Stimulated activated CD8-positive, alpha-beta memory T cell treated with anti-CD3 and anti-CD28 coated beads, Interleukin-12 subunit alpha, Interleukin-12 subunit beta, amount 100 ng/mL, for 24 hours (primary cell): Measurements from ENCODE around the gene JAZF1.

ENCODE experiments used
- DNase-seq: peaks from one replicate; pipeline ENCODE4 v3.0.0-alpha.2; 2020; ENCODE audit errors: extremely low read depth

The JAZF1 gene

GRCh38 chr7:27969346-27969745, 211.2 kb downstream of the JAZF1 start:
- DNase-seq, result no peak

GRCh38 chr7:27967639-27968038, 213.0 kb downstream of the JAZF1 start:
- no peak for DNase-seq

DNA sequence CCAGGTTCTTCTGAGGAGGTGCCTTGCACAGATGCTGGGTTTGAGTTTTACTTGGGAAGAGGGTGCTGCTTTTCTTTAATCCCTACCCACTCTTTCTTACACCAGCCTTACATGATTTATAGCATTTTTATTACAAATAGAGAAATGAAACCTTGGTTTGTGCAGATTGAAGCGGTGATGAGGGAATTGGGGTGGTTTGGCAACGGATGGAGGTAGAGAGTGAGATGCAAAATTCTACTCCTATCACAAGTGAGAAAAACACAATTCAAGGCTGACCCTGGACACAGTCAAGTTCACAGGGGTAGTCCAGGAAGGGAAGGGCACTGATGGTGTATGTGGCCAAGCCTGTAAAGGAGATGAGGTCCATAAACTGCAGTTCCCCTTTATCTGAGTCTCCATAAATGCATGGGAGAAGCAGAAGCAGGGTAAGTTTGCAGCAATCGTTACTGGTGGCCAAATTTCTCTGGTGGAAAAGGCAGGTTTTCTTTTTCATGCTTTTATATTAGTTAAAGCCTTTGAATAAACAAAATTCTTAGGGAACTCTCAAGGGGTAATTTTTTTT, 214.3 kb downstream of the JAZF1 start:
- no peak for DNase-seq

GRCh38 chr7:27965650-27966049, 214.9 kb downstream of the JAZF1 start:
- DNase-seq, result no peak

DNA sequence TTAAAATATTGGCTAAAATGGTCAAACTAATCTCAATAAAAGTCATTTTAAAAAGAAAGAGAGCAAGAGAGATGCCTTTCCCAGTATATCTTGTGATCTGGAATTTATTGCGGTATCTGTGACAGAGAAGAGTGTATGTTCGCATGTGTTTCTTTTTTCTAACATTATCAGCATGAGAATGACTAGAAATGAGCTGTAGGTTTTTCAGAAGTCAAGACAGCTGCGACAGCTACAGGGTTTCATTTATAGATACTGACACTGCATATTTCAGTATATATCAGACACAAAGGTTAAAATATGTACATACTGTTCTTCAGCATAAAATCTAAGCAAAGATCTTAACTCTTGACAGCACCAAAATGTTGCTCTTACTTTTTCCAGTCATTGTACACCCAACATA, 215.8 kb downstream of the JAZF1 start:
- DNase-seq, result no peak

GRCh38 chr7:27963056-27963455, 217.5 kb downstream of the JAZF1 start:
- DNase-seq, result no peak

DNA sequence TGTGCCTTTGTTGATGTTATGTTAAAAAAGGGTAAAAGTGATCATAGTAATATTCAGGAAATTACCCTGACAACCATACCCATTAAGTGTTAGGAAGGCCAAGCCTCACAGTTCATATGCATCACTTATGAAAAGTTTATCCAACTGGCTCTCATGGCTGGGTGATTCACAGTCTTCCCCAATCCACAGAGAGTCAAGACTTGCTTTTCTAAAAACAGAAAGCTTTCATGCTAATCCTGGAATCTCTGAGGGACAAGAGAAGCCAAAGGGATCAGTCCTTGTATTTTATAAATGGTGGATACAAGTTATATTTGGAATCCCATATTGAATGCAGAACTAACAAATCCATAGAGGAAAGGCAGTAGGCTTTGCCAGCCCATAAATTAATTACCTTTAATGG, 218.3 kb downstream of the JAZF1 start:
- DNase-seq, result no peak

DNA sequence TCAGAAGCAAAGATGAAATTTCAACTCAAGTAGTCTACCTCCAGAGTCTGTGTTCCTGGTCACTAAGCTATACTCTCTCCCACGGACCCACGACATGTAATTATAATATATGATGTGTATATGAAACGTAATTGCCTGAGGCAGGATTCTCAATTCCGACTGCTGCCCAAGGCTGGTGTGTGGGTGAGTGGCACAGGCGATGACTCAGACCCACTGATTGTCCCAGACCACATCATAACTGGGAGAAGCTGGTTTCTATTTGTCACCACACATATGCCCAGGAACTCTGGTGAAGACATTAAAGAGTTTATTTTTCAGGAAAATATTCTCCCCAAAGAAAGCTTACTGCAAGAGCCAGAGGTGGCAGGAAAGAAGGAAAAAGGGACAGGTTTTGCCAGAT, 219.3 kb downstream of the JAZF1 start:
- DNase-seq, result no peak

- no peak for DNase-seq
These were observed 220.2 kb downstream of the JAZF1 start for GRCh38 chr7:27960415-27960814.

GRCh38 chr7:27958933-27959548, 221.6 kb downstream of the JAZF1 start:
- no peak for DNase-seq

DNA sequence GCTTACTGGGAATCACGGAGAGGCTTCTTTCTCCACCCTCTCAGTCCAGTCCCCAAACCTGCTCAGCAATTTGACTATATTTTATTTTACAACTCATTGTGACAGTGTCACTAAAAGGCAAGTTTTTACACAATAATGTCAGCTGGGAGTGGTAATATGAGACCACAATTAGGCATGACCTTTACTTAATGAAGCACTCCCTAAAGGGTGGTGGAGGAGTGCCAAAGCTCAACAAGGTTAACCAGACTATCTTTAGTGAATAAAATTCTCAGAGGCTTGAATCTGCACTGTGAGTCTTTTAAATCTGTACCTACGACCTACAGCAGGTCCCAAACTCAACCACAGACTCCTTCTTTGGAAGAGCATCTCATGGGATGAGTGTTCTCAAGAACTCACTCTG, 225.0 kb downstream of the JAZF1 start:
- DNase-seq, result no peak

DNA sequence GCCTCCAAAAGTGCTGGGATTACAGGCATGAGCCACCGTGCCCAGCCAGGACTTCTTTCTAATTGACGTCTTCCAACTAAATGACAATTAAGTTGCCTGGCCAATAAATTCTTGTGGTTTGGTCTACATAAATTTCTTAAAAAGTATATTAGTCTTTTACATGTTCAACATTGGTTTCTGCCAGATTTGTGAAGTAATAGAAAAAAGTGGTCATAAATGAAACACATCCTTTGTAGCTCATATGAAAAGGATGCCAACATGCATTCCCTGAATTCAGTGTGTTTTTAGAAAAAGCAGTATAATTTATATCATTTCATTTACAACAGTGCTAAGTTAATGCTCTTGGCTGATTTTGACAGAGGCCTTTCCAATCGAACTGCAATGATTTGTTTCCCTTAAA, 225.6 kb downstream of the JAZF1 start:
- DNase-seq, result no peak

DNA sequence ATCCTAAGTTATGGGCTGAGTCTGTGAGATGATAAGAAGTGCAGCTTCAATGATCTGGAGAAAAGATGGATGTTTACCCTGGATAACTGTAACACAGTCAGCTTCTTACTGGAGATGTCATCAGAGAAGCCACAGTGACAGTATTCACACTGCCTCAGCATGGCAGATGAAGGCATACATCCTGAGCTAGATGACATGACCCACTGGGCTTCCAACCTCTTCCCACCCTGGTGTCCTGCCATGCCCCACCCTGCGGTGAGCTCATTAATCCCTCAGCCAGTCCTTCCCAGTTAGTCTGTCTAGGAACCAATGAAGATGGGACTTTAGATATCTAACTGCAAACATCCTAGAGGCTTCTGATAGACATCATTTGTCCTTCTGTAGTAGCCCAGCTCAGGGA, 226.8 kb downstream of the JAZF1 start:
- DNase-seq, result no peak

GRCh38 chr7:27953361-27953760, 227.2 kb downstream of the JAZF1 start:
- no peak for DNase-seq

DNA sequence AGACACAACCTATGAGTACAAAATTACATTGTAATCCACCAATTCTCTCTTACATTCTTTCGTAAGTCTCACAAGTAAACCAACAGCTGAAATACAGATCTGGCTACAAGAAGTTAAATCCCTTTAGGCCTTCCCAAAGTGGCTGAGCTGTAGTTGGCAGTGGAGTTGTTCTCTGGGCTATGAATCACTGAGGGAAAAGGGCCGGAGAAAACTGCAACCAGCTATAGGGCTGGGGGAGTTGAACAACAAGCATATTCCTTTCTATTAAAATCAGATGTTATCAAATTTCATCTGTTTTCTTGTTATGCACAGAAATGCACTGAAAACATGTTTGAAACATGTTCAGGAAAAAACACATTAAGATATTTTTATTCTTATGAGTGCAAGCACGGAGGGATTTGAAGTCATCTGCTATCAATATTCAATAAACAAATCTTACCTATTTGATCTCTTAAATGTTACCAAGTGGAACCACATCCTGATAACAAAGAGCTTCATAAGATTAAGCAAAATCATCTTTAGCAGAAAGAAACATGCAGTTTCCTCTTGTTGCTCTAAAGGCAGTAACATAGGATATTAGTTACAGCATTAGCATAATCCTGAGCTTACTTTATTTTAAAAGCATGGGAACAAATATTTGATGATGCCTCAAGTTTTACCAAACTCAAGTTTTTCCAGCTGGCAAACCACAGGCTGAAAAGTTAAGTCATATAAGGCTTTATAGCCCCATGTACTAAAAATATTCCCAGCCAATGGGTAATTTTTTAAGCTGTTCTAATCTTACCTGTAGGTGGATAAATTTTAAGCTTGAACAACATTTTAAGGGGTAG, 227.9 kb downstream of the JAZF1 start:
- no peak for DNase-seq

GRCh38 chr7:27950123-27950522, 230.5 kb downstream of the JAZF1 start:
- no peak for DNase-seq

DNA sequence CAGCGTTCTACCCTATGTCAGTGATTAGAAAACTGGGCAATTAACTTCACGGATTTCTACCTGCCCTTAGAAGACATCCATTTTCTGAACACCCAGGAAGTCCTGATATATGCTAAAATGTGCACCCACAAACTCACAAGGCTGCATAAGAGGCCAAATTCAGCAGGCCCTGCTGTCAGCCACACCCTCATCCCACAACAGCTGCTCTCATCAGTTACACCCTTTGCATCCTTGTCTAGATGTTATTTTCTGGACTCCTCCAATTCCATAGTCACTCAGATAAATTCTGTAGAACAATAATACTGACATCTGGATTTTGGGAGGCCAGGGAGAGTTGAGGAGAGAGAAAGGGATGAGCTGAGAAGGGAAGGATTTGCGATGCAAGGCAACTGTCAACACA, 231.7 kb downstream of the JAZF1 start:
- no peak for DNase-seq

DNA sequence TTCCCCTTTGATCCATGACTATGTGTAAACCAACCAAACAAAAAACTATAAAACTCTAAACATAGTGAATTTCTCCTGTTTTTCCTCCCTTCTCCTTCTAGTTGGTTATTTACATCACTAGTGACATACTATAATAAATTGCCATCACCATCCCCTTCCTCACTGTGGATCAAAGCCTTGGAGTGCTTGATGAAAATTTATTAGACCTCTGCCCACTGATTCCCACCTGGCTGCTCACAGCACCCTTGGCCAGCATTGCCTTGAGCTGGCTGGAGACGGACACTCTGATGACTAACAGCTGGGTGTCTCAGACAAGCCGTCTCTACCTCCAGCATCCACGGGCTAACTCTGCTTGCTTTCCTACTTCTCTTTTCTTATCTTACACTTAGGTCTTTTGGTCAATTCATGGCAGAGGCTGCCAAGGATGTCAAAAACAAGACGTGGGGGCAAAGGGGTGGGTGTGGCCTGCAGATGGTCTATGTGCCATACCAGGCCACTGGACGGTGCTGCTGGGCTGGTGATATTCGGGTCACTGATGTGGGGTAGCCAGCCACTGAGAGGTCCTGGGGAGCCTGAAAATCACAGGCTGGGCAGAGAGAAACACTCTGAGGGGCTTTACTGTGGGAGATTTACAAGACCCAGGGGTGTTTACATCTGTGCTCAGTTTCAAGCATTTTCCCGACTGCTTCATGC, 232.9 kb downstream of the JAZF1 start:
- DNase-seq, result no peak

GRCh38 chr7:27946351-27946750, 234.2 kb downstream of the JAZF1 start:
- no peak for DNase-seq

DNA sequence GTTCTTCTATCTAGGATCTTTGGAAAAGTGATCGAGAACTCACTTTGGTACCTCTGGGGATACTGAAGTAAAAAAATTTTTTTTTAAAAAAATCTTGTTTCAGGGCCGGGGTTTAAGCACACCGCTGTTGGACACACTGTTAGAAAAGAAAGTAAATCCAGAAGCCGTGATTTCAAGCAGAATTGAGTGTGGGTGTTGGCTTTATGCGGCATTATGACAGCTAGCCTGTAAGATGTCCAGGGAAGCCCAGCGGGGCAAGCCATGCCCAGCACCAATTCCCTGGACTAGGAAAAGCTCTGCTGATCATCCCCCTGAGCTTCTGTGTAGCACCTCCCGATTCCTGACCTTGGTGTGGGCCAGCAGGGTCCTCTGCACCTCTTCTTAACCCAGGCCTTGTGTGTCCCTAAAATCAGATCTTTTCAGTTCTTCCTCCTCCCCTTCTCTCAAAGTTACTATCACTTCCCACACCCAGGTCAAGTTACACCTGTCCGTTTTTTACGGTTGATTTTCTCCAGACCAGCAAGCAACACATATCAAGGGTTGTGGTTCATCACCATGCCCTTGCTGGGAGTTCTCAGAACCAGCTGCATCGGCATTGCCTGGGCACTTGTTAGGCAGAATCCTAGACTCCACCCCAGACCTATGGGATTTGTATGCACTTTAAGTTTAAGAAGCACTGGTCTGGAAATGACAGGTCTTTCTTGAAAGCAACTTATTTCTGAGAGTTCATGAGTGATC, 235.4 kb downstream of the JAZF1 start:
- no peak for DNase-seq

DNA sequence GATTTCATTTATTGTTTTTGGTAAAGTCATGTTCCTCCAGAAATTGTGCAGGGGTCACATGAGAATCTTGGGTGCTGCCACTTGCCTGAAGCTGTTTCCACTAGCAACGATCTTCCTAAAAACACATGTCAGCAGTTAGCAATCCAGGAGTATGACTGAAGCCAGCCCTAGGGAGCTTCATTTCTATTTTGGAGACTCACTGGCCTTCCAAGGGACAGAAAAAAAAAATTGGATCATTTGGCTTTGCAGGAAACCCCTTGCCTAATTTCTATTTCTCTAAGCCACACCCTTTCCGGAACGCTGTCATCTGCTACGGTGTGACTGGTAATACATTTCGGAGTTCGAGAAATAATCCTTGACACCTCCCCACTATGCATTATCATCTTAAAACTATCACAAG, 236.0 kb downstream of the JAZF1 start:
- DNase-seq, result no peak

DNA sequence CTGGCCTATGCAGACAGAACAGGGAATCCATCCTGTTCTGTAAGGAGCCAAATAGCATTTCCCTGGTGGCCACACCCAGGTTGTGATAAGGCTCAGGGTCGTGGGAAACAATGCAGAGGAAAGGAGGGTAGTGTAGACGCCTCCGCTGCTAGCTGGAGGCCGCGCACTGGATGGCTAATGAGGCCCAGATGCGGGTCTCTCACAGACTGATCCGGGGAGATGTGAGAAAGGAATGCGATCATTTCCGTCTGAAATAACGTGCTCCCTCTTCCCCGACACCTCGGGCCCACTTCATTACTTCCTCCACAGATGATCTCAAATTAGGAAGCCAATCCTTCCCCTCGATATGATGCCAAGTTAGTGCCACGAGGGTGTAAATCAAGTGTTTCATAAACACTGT, 237.4 kb downstream of the JAZF1 start:
- DNase-seq, result no peak
